NCI-H128 (cell line): Measurements from ENCODE around the gene SLC35B2.

Experiments
- DNase-seq: peaks from one replicate; lab custom pipeline; 2025; ENCODE audit not compliant: unreplicated experiment; lab: John Stamatoyannopoulos, UW

Gene SLC35B2

GRCh38 chr6:44222486-44223318, 34.6 kb downstream of the SLC35B2 start:
- DNase-seq = no peak

DNA sequence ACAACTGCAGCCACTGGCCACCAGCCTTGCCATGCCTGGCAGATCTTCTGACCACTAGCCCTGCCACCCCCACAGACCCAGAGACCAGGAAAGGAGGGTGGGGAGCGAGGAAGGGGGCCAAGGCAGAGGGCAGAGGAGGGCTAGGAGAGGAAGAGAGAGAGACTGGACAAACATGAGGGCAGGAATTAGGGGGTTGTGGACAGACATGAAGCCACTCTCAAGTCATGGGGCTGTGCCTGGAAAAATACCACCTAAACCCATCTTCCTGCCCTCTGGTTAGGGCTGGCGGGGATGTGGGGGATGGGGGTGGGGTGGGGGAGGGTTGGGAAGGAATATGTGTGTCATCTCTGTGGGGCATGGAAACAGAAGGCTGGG, 35.4 kb downstream of the SLC35B2 start:
- no peak for DNase-seq

GRCh38 chr6:44221291-44221960, 35.9 kb downstream of the SLC35B2 start:
- DNase-seq = no peak

GRCh38 chr6:44220913-44221290, 36.4 kb downstream of the SLC35B2 start:
- DNase-seq = no peak

GRCh38 chr6:44219815-44220784, 37.2 kb downstream of the SLC35B2 start:
- DNase-seq = no peak

DNA sequence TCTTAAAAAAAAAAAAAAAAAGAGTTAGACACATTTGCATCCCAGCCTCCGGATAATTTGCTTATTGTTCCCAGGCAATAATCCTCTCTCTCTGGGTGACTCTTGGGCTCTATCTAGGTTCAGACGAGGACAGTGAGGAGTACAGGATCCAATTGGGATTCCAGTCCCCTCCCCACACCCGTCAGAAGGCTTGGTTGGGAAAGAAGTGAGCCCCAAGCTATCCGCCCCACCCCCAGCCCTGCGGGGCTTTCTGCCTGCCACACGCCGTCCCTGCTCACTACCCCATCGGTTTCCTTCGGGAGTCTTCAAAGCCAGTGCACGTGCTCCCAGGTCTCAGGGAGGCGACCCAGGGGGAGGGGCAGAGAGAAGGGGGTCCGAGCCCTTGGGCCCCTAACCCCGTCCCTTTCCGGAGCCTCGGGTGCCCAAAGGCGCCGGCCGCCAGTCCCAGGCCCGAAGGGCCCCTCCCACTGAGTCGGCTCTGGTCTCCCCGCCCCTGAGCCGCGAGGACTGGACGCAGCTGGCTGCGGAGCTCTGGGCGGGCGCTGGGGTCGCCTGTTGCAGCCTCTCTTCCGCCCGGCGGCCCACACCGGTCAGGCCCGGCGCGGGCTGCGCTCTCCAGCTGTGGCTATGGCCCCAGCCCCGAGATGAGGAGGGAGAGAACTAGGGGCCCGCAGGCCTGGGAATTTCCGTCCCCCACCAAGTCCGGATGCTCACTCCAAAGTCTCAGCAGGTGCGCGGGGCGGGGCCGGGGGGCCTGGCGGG, 38.1 kb downstream of the SLC35B2 start:
- DNase-seq = no peak

GRCh38 chr6:44217332-44218143, 39.8 kb downstream of the SLC35B2 start:
- DNase-seq = no peak

GRCh38 chr6:44216677-44217331, 40.5 kb downstream of the SLC35B2 start, which contains the start of gene MYMX:
Gene MYMX, plus strand, starts transcription at chr6:44216926. Its CDS starts 546 bp downstream, at chr6:44217472.
- DNase-seq = no peak

- DNase-seq = no peak
Measured at GRCh38 chr6:44214307-44214706, 43.0 kb downstream of the SLC35B2 start.

GRCh38 chr6:44211284-44211683, 46.0 kb downstream of the SLC35B2 start:
- DNase-seq = no peak

DNA sequence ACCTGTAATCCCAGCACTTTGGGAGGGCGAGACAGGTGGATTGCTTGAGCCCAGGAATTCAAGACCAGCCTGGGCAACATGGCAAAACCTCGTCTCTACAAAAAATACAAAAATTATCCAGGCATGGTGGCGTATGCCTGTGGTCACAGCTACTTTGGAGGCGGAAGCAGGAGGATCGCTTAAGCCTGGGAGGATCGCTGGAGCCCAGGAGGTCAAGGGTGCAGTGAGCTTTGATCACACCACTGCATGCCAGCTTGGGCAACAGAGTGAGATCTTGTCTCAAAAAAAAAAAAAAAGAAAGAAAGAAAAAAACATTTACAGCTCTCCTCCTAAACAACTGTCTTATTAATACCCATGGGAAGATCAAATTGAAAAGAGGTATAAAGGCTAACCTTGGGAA, 49.4 kb downstream of the SLC35B2 start:
- DNase-seq = no peak
